Keratinocyte (primary cell): Measurements from ENCODE around the gene MS4A4A. TPM values are rescaled to one million over a fixed set of nuclear protein-coding genes. Genes with fewer than 3 reads are reported as not detected.
"Not testable (repeated sequence)": the region's sequence is repeated elsewhere in the genome, so short reads cannot be mapped to it uniquely, and the experiment has no call there.

Experiments
- DNase-seq: peaks from one replicate; pipeline ENCODE4 v3.0.0-alpha.2; 2011; ENCODE audit warnings: low read depth, missing footprints, low spot score
- FAIRE-seq: peaks from 2 replicates; lab custom pipeline; 2011; peaks lifted over from hg19 to GRCh38; lab: Jason Lieb, UNC
- H2AFZ ChIP-seq: 2 replicates; pipeline ENCODE4 v1.6.0; 2012; ENCODE audit warnings: low read length, control low read depth, inconsistent platforms; ENCODE audit not compliant: control insufficient read depth
- H3K27ac ChIP-seq: 2 replicates; pipeline ENCODE4 v1.5.1; 2011; ENCODE audit warnings: low read length; ENCODE audit not compliant: control insufficient read depth, insufficient read depth
- H3K27me3 ChIP-seq: 3 replicates; pipeline ENCODE4 v1.6.0; 2011; ENCODE audit warnings: low read length; ENCODE audit not compliant: control insufficient read depth, insufficient read depth; ENCODE audit errors: extremely low read depth
- H3K36me3 ChIP-seq, 2 experiments: 2 replicates in 1 of 2; 3 replicates in 1 of 2; pipeline ENCODE4 v1.5.1; 2011; ENCODE audit warnings: low read length in 2 of 2, mild to moderate bottlenecking in 1 of 2; ENCODE audit not compliant: control insufficient read depth in 2 of 2, insufficient read depth in 2 of 2; ENCODE audit errors: extremely low read depth in 1 of 2
- H3K4me1 ChIP-seq: 3 replicates; pipeline ENCODE4 v1.5.1; 2011; ENCODE audit warnings: low read length; ENCODE audit not compliant: control insufficient read depth, insufficient read depth; ENCODE audit errors: extremely low read depth
- H3K4me2 ChIP-seq: 3 replicates; pipeline ENCODE4 v1.6.0; 2011; ENCODE audit warnings: low read depth, low read length; ENCODE audit not compliant: control insufficient read depth, insufficient read depth; ENCODE audit errors: extremely low read depth
- H3K4me3 ChIP-seq, 3 experiments: fragments of 200-600 bp in 1 of 3; sonication (generic) in 1 of 3; 2 replicates in 2 of 3; 3 replicates in 1 of 3; pipeline ENCODE4 v1.5.1; 2011 to 2016; ENCODE audit warnings: low read length in 3 of 3, mild to moderate bottlenecking in 3 of 3, control low read depth in 2 of 3, inconsistent platforms in 1 of 3, low read depth in 1 of 3, mixed read lengths in 1 of 3, mixed run types in 1 of 3, moderate library complexity in 1 of 3; ENCODE audit not compliant: control insufficient read depth in 2 of 3, insufficient read depth in 2 of 3; ENCODE audit errors: extremely low read depth in 1 of 3
- H3K79me2 ChIP-seq: 2 replicates; pipeline ENCODE4 v1.6.0; 2012; ENCODE audit warnings: low read length; ENCODE audit not compliant: control insufficient read depth, insufficient read depth
- H3K9ac ChIP-seq: 3 replicates; pipeline ENCODE4 v1.6.0; 2011; ENCODE audit warnings: low read length; ENCODE audit not compliant: control insufficient read depth, insufficient read depth; ENCODE audit errors: extremely low read depth
- H3K9me1 ChIP-seq: 3 replicates; pipeline ENCODE4 v1.6.0; 2011; ENCODE audit warnings: low read length; ENCODE audit not compliant: control insufficient read depth, insufficient read depth; ENCODE audit errors: extremely low read depth
- H3K9me3 ChIP-seq: 2 replicates; pipeline ENCODE4 v1.5.1; 2012; ENCODE audit warnings: low read depth, low read length; ENCODE audit not compliant: control insufficient read depth
- H4K20me1 ChIP-seq: 3 replicates; pipeline ENCODE4 v1.6.0; 2011; ENCODE audit warnings: low read length; ENCODE audit not compliant: control insufficient read depth, insufficient read depth; ENCODE audit errors: extremely low read depth
- EZH2 ChIP-seq: IDR thresholded peaks from one replicate; pipeline ENCODE4 v1.6.1; 2012; ENCODE audit warnings: inconsistent platforms, mild to moderate bottlenecking, low read length, moderate library complexity
- dilution Hi-C: fragments of 300-500 bp; cut with MboI; formaldehyde crosslinking; loops from one replicate; pipeline ENCODE4 v1.7.0; 2020; ENCODE audit warnings: low sequenced_read_pairs; ENCODE audit not compliant: extremely low pct_ligation_motif_present
- polyA plus RNA-seq, 5 experiments: library from polyadenylated mRNA; depleted of rRNA in 3 of 5; stranded (reverse) in 3 of 5; stranded (forward) in 1 of 5; unstranded in 1 of 5; fragments of >200 nt; gene quantifications; 1 replicate in 1 of 5; 2 replicates in 3 of 5; 3 replicates in 1 of 5; pipeline versions ENCODE4 v1.2.1 to v1.2.3, GENCODE V29; 2011 to 2012; ENCODE audit warnings: missing spikeins in 2 of 5, low read depth in 1 of 5, low replicate concordance in 1 of 5
- TF ChIP-seq, protein P1 (sequence below), 3 experiments: IDR thresholded peaks in 1 of 3; conservative IDR thresholded peaks in 1 of 3; optimal IDR thresholded peaks in 1 of 3; 2 replicates in 2 of 3; 3 replicates in 1 of 3; pipeline versions ENCODE3 to v1.5.1; 2011; ENCODE audit warnings: low read length in 3 of 3, mild to moderate bottlenecking in 3 of 3, moderate library complexity in 2 of 3, control low read depth in 1 of 3, inconsistent platforms in 1 of 3; ENCODE audit not compliant: insufficient read depth in 2 of 3; ENCODE audit errors: extremely low read depth in 1 of 3

MS4A4A gene
- polyA plus RNA-seq, 1 donor (not counting 4 experiments of a cell fraction or from before 2014, with no cell fraction given), result not detected

DNA sequence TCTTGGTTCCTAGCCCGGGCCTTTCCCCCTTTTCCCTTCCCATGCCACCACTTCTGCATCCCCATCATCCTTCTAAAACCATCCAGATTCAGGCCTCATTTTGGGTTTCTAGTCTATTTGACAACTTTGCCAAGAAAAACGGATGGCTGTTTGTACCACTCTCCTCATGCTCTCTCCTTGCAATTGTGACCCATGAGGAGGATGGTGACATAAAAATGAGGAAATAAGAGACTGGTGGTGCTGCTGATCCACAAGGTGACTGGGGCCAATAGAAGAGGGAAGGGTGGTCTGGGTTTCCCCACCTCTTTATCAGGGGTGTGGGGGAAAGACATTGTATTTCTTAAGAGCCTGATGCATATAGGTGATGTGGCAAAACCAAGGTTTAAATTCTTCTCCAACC lies 1.0 kb downstream of the MS4A4A start:
- Histone ChIP-seq H3K36me3 (no peaks in the 10 kb centered on the region), H3K9me1 (no peaks in the 10 kb centered on the region), H4K20me1 (no peaks in the 10 kb centered on the region), H2AFZ (no peak overlapping the region), H3K27me3 (no peaks in the 10 kb centered on the region), H3K79me2 (no peaks in the 10 kb centered on the region), H3K4me3 (no peak overlapping the region), H3K27ac (no peak overlapping the region), H3K9ac (no peak overlapping the region), H3K9me3 (no peaks in the 10 kb centered on the region), H3K4me2 (no peak overlapping the region), H3K4me1 (no peaks in the 10 kb centered on the region)
- dilution Hi-C loops, result no loop called here
- TF ChIP-seq, protein P1, sequence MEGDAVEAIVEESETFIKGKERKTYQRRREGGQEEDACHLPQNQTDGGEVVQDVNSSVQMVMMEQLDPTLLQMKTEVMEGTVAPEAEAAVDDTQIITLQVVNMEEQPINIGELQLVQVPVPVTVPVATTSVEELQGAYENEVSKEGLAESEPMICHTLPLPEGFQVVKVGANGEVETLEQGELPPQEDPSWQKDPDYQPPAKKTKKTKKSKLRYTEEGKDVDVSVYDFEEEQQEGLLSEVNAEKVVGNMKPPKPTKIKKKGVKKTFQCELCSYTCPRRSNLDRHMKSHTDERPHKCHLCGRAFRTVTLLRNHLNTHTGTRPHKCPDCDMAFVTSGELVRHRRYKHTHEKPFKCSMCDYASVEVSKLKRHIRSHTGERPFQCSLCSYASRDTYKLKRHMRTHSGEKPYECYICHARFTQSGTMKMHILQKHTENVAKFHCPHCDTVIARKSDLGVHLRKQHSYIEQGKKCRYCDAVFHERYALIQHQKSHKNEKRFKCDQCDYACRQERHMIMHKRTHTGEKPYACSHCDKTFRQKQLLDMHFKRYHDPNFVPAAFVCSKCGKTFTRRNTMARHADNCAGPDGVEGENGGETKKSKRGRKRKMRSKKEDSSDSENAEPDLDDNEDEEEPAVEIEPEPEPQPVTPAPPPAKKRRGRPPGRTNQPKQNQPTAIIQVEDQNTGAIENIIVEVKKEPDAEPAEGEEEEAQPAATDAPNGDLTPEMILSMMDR (optimal IDR thresholded peaks at IDR 0.05 in 1 of 3, IDR thresholded peaks at IDR 0.05 in 1 of 3, conservative IDR thresholded peaks at IDR 0.05 in 1 of 3; ENCODE audit: extremely low read depth in 1 of 3, insufficient read depth in 2 of 3, low read length in 3 of 3), result no peak
- no peak for TF ChIP-seq EZH2
- DNase-seq (no peak), FAIRE-seq (no peak)

DNA sequence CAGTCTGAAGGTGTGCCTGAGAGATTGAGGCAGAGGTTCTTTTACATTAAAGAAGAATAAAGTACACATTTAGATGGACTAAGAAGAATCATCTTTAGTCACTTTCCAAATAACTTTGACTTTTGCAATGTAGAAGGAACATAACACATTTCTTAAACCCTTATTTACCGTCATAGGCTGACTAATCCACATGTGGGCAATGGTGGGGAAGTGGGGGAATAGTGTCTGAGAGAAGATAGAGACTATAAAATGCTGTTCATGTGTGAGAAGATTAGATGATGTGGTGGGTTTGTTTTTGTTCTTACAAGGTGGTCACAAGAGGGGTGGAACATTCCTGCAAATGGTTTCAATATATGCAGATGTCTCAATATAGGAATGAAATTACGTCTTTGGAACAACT lies 1.8 kb downstream of the MS4A4A start:
- Histone ChIP-seq H3K27me3 (no peaks in the 10 kb centered on the region), H3K36me3 (no peaks in the 10 kb centered on the region), H3K27ac (no peak overlapping the region), H3K4me2 (no peak overlapping the region), H2AFZ (no peak overlapping the region), H3K4me3 (no peak overlapping the region), H3K79me2 (no peaks in the 10 kb centered on the region), H3K4me1 (no peaks in the 10 kb centered on the region), H3K9me3 (no peaks in the 10 kb centered on the region), H3K9ac (no peak overlapping the region), H4K20me1 (no peaks in the 10 kb centered on the region), H3K9me1 (no peaks in the 10 kb centered on the region)
- no peak for DNase-seq
- TF ChIP-seq EZH2, result no peak
- TF ChIP-seq, protein P1 (optimal IDR thresholded peaks at IDR 0.05 in 1 of 3, IDR thresholded peaks at IDR 0.05 in 1 of 3, conservative IDR thresholded peaks at IDR 0.05 in 1 of 3; ENCODE audit: extremely low read depth in 1 of 3, insufficient read depth in 2 of 3, low read length in 3 of 3), result no peak
- FAIRE-seq, result no peak
- dilution Hi-C loops, result no loop called here

DNA sequence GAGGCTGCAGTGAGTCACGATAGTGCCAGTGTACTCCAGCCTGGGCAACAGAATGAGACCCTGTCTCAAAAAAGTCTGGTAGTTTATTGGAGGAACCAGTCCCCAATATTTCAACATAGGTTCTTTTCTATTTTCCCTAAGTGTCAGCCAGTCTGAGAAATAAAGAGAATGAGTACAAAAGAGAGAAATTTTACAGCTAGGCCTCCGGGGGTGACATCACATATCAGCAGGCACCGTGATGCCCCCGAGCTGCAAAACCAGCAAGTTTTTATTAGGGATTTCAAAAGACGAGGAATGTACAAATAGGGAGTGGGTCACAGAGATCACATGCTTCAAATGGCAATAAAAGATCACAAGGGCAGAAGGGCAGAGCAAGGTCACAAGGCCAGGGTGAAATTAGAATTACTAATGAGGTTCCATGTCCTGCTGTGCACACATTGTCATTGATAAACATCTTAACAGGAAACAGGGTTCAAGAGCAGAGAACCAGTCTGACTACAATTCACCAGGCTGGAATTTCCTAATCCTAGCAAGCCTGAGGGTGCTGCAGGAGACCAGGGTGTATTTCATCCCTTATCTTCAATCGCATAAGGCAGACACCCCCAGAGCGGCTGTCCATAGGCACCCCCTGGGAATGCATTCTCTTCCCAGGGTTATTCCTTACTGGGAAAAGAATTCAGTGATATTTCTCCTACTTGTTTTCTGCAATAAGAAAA lies 5.1 kb downstream of the MS4A4A start:
- H3K4me3 ChIP-seq, H2AFZ ChIP-seq, H3K4me2 ChIP-seq, H3K9me1 ChIP-seq, H3K4me1 ChIP-seq, H3K27ac ChIP-seq, H4K20me1 ChIP-seq, H3K9ac ChIP-seq, H3K9me3 ChIP-seq, dilution Hi-C loops, H3K27me3 ChIP-seq, FAIRE-seq, H3K36me3 ChIP-seq, DNase-seq, H3K79me2 ChIP-seq: not testable (repeated sequence)
